AG09319 (cell line): ENCODE measurements around the gene CDC42BPA.
"Not testable (repeated sequence)": the region's sequence is repeated elsewhere in the genome, so short reads cannot be mapped to it uniquely, and the experiment has no call there.

Experiments used
- DNase-seq: peaks from one replicate; pipeline ENCODE4 v3.0.0-alpha.2; 2010; ENCODE audit warnings: low read depth; ENCODE audit errors: extremely low read depth
- CTCF ChIP-seq: IDR thresholded peaks from 2 replicates; pipeline ENCODE4 v1.5.1; 2011; ENCODE audit warnings: low read depth, mild to moderate bottlenecking, inconsistent platforms, low read length, moderate library complexity

Gene CDC42BPA

GRCh38 chr1:227253065-227253464 is 65.2 kb downstream of the CDC42BPA start:
- no peak for DNase-seq
- TF ChIP-seq CTCF: no peak

- no peak for DNase-seq
- no peak for TF ChIP-seq CTCF
Observed at GRCh38 chr1:227245613-227246320, 72.5 kb downstream of the CDC42BPA start.

GRCh38 chr1:227244339-227245118 is 73.8 kb downstream of the CDC42BPA start:
- no peak for DNase-seq
- TF ChIP-seq CTCF: no peak

GRCh38 chr1:227242811-227243682 is 75.2 kb downstream of the CDC42BPA start:
- no peak for DNase-seq
- no peak for TF ChIP-seq CTCF

- DNase-seq: no peak
- no peak for TF ChIP-seq CTCF
Observed at GRCh38 chr1:227240983-227241382, 77.3 kb downstream of the CDC42BPA start.

GRCh38 chr1:227234998-227235405 is 83.3 kb downstream of the CDC42BPA start:
- peak; percentile 42 for TF ChIP-seq CTCF
- DNase-seq: peak; percentile 15

GRCh38 chr1:227231128-227231527 is 87.2 kb downstream of the CDC42BPA start:
- DNase-seq: not testable (repeated sequence)
